ENCODE results near the gene UMOD.

DNA sequence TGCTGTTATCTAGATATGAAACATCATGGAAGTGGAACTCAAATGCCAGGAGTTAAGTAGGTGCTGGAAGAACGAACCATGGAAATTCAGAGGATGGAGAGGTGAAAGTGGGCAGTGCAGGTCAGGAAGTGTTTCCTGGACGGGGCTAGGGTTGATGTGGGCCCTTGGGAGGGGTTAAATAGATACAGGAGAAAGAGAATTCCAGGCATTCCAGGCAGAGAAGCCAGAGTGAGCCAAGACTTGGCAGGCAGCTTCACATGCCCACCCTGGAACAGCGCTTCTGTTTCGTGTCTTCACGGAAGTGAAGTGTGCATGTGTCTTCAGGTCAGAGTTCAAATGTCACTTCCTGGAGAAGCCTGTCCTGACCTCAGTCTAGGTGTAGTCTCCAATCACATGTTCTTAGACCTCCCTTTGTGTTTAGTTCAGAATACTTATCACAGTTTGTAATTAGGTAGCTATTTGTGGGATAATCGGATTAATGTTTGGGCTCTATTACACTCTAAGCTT is 66.5 kb downstream of the UMOD start:
- TF ChIP-seq, protein P1, sequence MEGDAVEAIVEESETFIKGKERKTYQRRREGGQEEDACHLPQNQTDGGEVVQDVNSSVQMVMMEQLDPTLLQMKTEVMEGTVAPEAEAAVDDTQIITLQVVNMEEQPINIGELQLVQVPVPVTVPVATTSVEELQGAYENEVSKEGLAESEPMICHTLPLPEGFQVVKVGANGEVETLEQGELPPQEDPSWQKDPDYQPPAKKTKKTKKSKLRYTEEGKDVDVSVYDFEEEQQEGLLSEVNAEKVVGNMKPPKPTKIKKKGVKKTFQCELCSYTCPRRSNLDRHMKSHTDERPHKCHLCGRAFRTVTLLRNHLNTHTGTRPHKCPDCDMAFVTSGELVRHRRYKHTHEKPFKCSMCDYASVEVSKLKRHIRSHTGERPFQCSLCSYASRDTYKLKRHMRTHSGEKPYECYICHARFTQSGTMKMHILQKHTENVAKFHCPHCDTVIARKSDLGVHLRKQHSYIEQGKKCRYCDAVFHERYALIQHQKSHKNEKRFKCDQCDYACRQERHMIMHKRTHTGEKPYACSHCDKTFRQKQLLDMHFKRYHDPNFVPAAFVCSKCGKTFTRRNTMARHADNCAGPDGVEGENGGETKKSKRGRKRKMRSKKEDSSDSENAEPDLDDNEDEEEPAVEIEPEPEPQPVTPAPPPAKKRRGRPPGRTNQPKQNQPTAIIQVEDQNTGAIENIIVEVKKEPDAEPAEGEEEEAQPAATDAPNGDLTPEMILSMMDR (IDR thresholded peaks at IDR 0.05; ENCODE audit: insufficient read depth, low read length): no peak
- TF ChIP-seq POLR2AphosphoS5 (IDR thresholded peaks at IDR 0.05; ENCODE audit: low read depth) (no peak), SPI1 (IDR thresholded peaks at IDR 0.05; ENCODE audit: borderline replicate concordance, low read depth) (no peak)
- TF ChIP-seq, protein P2, sequence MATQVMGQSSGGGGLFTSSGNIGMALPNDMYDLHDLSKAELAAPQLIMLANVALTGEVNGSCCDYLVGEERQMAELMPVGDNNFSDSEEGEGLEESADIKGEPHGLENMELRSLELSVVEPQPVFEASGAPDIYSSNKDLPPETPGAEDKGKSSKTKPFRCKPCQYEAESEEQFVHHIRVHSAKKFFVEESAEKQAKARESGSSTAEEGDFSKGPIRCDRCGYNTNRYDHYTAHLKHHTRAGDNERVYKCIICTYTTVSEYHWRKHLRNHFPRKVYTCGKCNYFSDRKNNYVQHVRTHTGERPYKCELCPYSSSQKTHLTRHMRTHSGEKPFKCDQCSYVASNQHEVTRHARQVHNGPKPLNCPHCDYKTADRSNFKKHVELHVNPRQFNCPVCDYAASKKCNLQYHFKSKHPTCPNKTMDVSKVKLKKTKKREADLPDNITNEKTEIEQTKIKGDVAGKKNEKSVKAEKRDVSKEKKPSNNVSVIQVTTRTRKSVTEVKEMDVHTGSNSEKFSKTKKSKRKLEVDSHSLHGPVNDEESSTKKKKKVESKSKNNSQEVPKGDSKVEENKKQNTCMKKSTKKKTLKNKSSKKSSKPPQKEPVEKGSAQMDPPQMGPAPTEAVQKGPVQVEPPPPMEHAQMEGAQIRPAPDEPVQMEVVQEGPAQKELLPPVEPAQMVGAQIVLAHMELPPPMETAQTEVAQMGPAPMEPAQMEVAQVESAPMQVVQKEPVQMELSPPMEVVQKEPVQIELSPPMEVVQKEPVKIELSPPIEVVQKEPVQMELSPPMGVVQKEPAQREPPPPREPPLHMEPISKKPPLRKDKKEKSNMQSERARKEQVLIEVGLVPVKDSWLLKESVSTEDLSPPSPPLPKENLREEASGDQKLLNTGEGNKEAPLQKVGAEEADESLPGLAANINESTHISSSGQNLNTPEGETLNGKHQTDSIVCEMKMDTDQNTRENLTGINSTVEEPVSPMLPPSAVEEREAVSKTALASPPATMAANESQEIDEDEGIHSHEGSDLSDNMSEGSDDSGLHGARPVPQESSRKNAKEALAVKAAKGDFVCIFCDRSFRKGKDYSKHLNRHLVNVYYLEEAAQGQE (IDR thresholded peaks at IDR 0.05; ENCODE audit: insufficient replicate concordance, low read depth): no peak

Measured in HL-60 (cell line).